Measurements from ENCODE around the gene FRMPD4.

DNA sequence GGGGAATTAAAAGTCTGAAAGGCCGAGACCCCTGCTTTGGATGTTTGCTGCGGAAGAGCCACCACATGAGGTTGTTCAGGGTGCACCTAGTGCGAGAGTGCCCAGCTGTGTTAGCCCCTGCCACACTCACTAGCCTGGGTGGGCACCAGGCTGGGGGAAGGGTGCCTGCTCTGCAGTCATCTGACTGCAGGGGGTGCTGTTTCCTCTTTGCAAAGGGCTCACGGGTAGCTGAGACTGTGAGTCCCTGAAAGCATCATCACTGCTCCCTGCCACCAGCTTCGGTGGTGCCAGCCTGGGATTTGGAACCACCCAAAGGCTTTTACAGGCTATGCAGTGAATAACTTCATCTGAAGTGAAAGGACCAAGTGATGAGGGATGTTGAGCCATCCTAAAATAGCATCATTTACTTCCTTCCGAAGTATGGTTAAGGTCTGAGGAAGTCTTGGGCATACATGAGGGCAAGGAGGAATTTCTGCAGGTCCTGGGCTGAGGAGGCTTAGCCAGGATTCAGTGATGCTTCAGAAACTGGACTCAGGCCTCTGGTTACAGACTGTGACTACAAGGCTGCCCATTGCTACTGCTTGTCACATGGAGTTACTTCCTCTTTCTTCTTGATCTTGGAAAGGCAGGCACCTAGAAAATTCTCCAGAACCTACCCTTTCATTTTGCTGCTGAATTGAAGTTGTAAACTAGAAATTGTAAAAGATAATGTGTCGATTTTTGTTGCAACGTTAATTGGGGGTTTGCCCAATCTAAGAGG, 359.7 kb downstream of the FRMPD4 start:
- TF ChIP-seq CTCF (IDR thresholded peaks at IDR 0.05), result no peak
- no peak for TF ChIP-seq POLR2A (IDR thresholded peaks at IDR 0.05)
